Retinal pigment epithelial cell (primary cell): ENCODE data around the gene ZBTB16.

Experiments
- DNase-seq: peaks from one replicate; pipeline ENCODE4 v3.0.0-alpha.2; 2010; ENCODE audit warnings: low read depth
- H3K4me3 ChIP-seq: 2 replicates; pipeline ENCODE4 v1.5.1; 2011; ENCODE audit warnings: mild to moderate bottlenecking, low read length, control low read depth, moderate library complexity
- CTCF ChIP-seq: conservative IDR thresholded peaks from 2 replicates; pipeline ENCODE4 v1.5.1; 2011; ENCODE audit warnings: low read depth, low read length, control low read depth, inconsistent platforms

Gene ZBTB16

GRCh38 chr11:114132417-114132816 lies 72.9 kb downstream of the ZBTB16 start:
- no peak overlapping the region for H3K4me3 ChIP-seq
- no peak for DNase-seq
- no peak for TF ChIP-seq CTCF

DNA sequence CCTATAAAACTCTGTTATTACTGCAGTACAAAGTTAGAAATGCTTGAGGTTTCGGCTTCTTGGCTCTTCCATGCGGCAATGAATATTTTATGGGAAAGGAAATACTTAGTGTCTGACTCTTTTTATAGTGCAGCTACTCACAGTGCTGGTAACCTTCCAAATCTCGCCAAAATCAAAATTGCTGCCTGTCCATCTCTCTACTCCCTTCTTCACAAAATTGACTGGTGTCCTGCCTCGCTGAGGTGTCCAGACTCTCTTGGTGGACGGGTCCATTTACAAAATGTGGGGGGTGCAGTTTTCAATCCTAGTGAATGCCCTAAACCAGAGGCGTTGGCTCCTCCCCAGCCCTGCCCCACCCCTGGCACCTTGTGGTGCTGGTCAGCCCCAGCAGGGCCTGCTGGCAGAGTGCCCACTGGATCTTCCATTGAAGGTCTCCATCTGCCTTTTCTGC lies 73.5 kb downstream of the ZBTB16 start:
- no peak overlapping the region for H3K4me3 ChIP-seq
- TF ChIP-seq CTCF: no peak
- DNase-seq: no peak

DNA sequence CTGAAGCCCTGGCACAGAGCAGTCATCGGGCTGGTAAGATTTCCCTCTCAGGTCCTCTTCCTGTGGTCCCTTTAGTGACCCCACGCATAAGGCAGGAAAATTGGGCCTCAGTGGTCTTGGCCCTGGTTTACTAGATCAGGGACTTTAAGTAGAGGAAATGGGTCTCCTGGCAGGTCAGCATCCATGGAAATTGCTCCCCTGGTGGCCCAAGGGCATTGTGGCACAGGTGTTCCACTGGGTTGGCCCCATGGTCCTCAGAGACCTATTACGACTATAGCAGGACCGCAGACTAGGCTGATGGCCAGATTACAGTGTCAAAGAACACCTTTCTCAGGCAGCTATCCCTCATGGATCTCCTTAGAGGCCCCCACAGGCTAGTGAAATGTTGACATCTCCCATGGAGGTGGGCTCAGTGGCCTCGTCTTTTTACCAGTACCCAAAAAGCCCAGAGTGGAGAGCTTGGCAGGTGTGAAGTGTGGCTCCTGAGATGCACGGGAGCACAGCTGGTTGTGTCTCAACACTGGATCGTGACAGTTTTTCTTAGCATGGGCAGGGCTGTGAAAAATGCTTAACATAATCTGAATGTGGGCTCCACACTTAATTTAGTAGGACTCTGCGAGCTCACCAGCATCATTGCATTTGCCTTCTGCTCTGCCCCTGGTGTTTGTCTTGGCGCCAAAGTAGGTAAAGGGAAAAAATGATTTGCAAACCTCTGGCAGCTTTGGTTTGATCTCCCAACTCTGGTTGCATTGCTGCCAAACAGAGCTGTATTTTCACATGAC lies 74.2 kb downstream of the ZBTB16 start:
- no peak overlapping the region for H3K4me3 ChIP-seq
- TF ChIP-seq CTCF: no peak
- no peak for DNase-seq

DNA sequence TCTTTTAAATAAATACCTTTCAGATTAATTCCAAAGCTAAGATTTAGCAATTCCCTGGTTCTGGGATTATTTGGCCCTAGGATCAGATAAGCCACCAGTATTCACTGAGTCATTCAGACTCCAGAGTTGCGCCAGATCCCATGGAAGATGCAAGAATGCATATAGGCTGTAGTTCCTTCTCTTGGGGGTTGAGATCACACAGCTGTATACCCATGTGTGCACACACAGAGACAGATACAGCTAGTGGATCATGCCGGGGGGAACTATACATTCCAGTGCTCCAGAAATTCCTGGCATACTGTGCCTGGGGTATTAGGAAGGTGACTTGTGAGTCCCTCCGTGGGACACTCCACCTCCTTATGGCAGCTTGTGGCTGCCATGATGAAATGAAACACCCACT lies 75.4 kb downstream of the ZBTB16 start:
- TF ChIP-seq CTCF: no peak
- H3K4me3 ChIP-seq: no peak overlapping the region
- DNase-seq: no peak

- H3K4me3 ChIP-seq: no peak overlapping the region
- TF ChIP-seq CTCF: no peak
- no peak for DNase-seq
Observed at GRCh38 chr11:114135737-114136151, 76.2 kb downstream of the ZBTB16 start.

DNA sequence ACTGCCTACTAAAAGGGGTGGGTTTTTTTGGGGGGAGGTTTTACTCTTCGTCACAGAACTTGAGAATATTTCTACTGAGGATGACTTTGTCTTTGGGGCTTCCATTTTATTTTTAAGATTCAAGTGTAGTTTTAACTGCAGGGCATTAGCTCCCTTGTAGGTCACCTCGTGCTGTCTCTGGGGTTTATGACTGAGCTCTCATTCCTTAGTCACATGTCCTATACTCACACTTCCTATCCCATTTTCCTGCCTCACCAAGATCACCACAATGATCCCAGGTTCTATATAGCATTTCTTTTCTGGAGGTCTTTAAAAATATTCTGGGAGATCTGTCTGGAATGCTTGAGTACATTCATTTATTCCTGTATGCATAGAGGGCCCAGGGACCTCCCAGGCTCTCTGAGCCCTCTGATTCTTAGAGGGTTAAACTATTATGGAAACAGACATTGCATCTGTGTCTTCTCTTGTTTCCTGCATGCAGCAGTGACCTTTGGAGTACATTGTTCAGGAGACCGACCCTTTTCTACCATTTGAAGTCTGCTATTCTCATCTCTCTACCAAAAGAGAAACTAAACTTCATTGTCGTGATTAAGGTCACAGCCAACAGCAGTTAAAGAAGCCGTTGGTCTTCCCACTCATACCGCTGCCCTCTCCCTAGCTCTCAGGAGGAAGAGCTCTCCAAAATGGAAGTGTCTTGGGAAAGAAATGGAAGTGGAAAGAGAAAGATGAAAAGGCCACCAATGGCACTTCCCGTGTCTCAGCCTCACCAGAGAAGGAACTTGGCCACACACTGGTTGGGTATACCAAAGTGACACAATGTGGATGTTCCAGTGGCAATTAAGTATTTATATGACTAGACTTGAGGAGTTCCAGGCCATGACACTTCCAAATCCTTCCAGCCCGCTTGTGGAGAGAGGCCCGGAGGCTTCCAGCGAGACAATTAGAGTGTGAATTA lies 77.5 kb downstream of the ZBTB16 start:
- TF ChIP-seq CTCF: no peak
- DNase-seq: no peak
- H3K4me3 ChIP-seq: no peak overlapping the region
